Stimulated activated CD4-positive, alpha-beta T cell treated with anti-CD3 and anti-CD28 coated beads, Interleukin-12 subunit alpha, Interleukin-12 subunit beta, amount 100 ng/mL, for 4 hours (primary cell): Measurements from ENCODE around the gene ETAA1.

ENCODE experiments used
- DNase-seq: peaks from one replicate; pipeline ENCODE4 v3.0.0-alpha.2; 2020

ETAA1 gene

GRCh38 chr2:67397143-67397986, at the start of gene ETAA1:
Gene ETAA1 (plus strand): TSS chr2:67397333. CDS start chr2:67397449, 116 bp downstream.
- DNase-seq: peak; percentile 92

GRCh38 chr2:67366832-67367412, 30.2 kb upstream of the ETAA1 start:
- DNase-seq: no peak

- no peak for DNase-seq
Measured at GRCh38 chr2:67374481-67374880, 22.7 kb upstream of the ETAA1 start.

GRCh38 chr2:67374949-67375348, 22.2 kb upstream of the ETAA1 start:
- DNase-seq: no peak

GRCh38 chr2:67378555-67378954, 18.6 kb upstream of the ETAA1 start:
- DNase-seq: no peak

GRCh38 chr2:67379048-67379447, 18.1 kb upstream of the ETAA1 start:
- DNase-seq: no peak

- no peak for DNase-seq
Measured at GRCh38 chr2:67384123-67384822, 12.9 kb upstream of the ETAA1 start.

GRCh38 chr2:67388680-67389079, 8.5 kb upstream of the ETAA1 start:
- no peak for DNase-seq

GRCh38 chr2:67389286-67389685, 7.8 kb upstream of the ETAA1 start:
- no peak for DNase-seq

GRCh38 chr2:67389788-67390187, 7.3 kb upstream of the ETAA1 start:
- DNase-seq: no peak

- no peak for DNase-seq
Measured at GRCh38 chr2:67393237-67393636, 3.9 kb upstream of the ETAA1 start.

- DNase-seq: no peak
Measured at GRCh38 chr2:67394734-67395133, 2.4 kb upstream of the ETAA1 start.

- DNase-seq: no peak
Measured at GRCh38 chr2:67399144-67399543, 2.0 kb downstream of the ETAA1 start.

- DNase-seq: no peak
Measured at GRCh38 chr2:67399831-67400489, 2.8 kb downstream of the ETAA1 start.

- DNase-seq: no peak
Measured at GRCh38 chr2:67400560-67401485, 3.7 kb downstream of the ETAA1 start.

GRCh38 chr2:67408346-67408745, 11.2 kb downstream of the ETAA1 start:
- no peak for DNase-seq

- DNase-seq: no peak
Measured at GRCh38 chr2:67412424-67412823, 15.3 kb downstream of the ETAA1 start.

GRCh38 chr2:67414867-67415266, 17.7 kb downstream of the ETAA1 start:
- DNase-seq: no peak

GRCh38 chr2:67416136-67416535, 19.0 kb downstream of the ETAA1 start:
- no peak for DNase-seq

- DNase-seq: no peak
Measured at GRCh38 chr2:67423489-67423888, 26.4 kb downstream of the ETAA1 start.

- DNase-seq: no peak
Measured at GRCh38 chr2:67436221-67436620, 39.1 kb downstream of the ETAA1 start.

GRCh38 chr2:67437114-67437513, 40.0 kb downstream of the ETAA1 start:
- no peak for DNase-seq
